Stimulated activated CD4-positive, alpha-beta T cell treated with anti-CD3 and anti-CD28 coated beads, Interleukin-15, amount 100 ng/mL, for 48 hours (primary cell): ENCODE results near the gene FIBP.
"Not testable (repeated sequence)": the region's sequence is repeated elsewhere in the genome, so short reads cannot be mapped to it uniquely, and the experiment has no call there.

ENCODE experiments used
- DNase-seq, 2 donors: peaks; one replicate each; pipeline ENCODE4 v3.0.0-alpha.2; 2020; ENCODE audit warnings: low read depth in 2 of 2

The FIBP gene

GRCh38 chr11:65915101-65915820, 27.0 kb upstream of the FIBP start:
- no peak for DNase-seq

GRCh38 chr11:65912845-65913244, 24.6 kb upstream of the FIBP start:
- DNase-seq, result no peak

- no peak for DNase-seq
Measured at GRCh38 chr11:65911682-65912568, 23.7 kb upstream of the FIBP start.

- no peak for DNase-seq
Measured at GRCh38 chr11:65907878-65908277, 19.6 kb upstream of the FIBP start.

GRCh38 chr11:65906602-65907001, 18.3 kb upstream of the FIBP start:
- no peak for DNase-seq

- DNase-seq, result no peak
Measured at GRCh38 chr11:65903715-65904114, 15.4 kb upstream of the FIBP start.

- no peak for DNase-seq
Measured at GRCh38 chr11:65903068-65903481, 14.8 kb upstream of the FIBP start.

- DNase-seq, result no peak
Measured at GRCh38 chr11:65900899-65901180, 12.6 kb upstream of the FIBP start.

GRCh38 chr11:65900125-65900898, 12.0 kb upstream of the FIBP start, which contains the start of gene FOSL1:
Gene FOSL1 (minus strand): TSS chr11:65900388. CDS start chr11:65900339, 49 bp downstream.
- DNase-seq, result peak; percentile 92 to 97

- DNase-seq, result peak in 1 of 2 donors; percentile 72
Measured at GRCh38 chr11:65899356-65900124, 11.3 kb upstream of the FIBP start.

GRCh38 chr11:65898656-65899355, 10.5 kb upstream of the FIBP start:
- DNase-seq, result no peak

GRCh38 chr11:65897020-65897471, 8.8 kb upstream of the FIBP start:
- no peak for DNase-seq

- DNase-seq, result no peak
Measured at GRCh38 chr11:65896034-65896999, 8.0 kb upstream of the FIBP start.

- DNase-seq, result no peak
Measured at GRCh38 chr11:65895482-65895981, 7.3 kb upstream of the FIBP start.

- DNase-seq, result no peak
Measured at GRCh38 chr11:65894034-65894591, 5.8 kb upstream of the FIBP start.

- DNase-seq, result no peak
Measured at GRCh38 chr11:65892661-65893317, 4.5 kb upstream of the FIBP start.

GRCh38 chr11:65892137-65892540, 3.9 kb upstream of the FIBP start:
- not testable (repeated sequence) for DNase-seq
